HEK293 (cell line): ENCODE measurements around the gene PRSS3.

Experiments
- AEBP2 ChIP-seq: fragments of 450-650 bp; formaldehyde crosslinking; IDR thresholded peaks from 2 replicates; pipeline ENCODE4 v1.5.1; 2016; ENCODE audit warnings: missing biosample characterization, missing genetic modification characterization, borderline replicate concordance
- CTCF ChIP-seq: fragments of 450-650 bp; formaldehyde crosslinking; IDR thresholded peaks from 2 replicates; pipeline ENCODE4 v1.5.1; 2016; ENCODE audit warnings: missing biosample characterization, missing genetic modification characterization
- REST ChIP-seq: fragments of 450-650 bp; formaldehyde crosslinking; IDR thresholded peaks from 2 replicates; pipeline ENCODE4 v1.5.1; 2016; ENCODE audit warnings: missing biosample characterization, missing genetic modification characterization
- SALL2 ChIP-seq: fragments of 450-650 bp; formaldehyde crosslinking; IDR thresholded peaks from 2 replicates; pipeline ENCODE4 v1.5.0; 2017; ENCODE audit warnings: missing biosample characterization, mild to moderate bottlenecking, missing genetic modification characterization, borderline replicate concordance
- SETDB1 ChIP-seq: IDR thresholded peaks from one replicate; pipeline ENCODE4 v1.6.1; 2017; ENCODE audit warnings: mild to moderate bottlenecking, low read length, moderate library complexity, mixed read lengths; ENCODE audit not compliant: insufficient read length
- ZBTB7A ChIP-seq: fragments of 450-650 bp; formaldehyde crosslinking; IDR thresholded peaks from 2 replicates; pipeline ENCODE4 v1.5.1; 2016; ENCODE audit warnings: low read depth, missing biosample characterization, missing genetic modification characterization
- ZFP37 ChIP-seq: fragments of 450-650 bp; formaldehyde crosslinking; IDR thresholded peaks from 2 replicates; pipeline ENCODE4 v1.5.1; 2016; ENCODE audit warnings: missing biosample characterization, missing genetic modification characterization
- ZNF112 ChIP-seq: fragments of 450-650 bp; formaldehyde crosslinking; IDR thresholded peaks from 2 replicates; pipeline ENCODE4 v1.5.0; 2017; ENCODE audit warnings: missing biosample characterization, missing genetic modification characterization
- ZNF184 ChIP-seq: fragments of 450-650 bp; IDR thresholded peaks from 2 replicates; pipeline ENCODE4 v1.5.1; 2018; ENCODE audit warnings: missing biosample characterization, mild to moderate bottlenecking, missing genetic modification characterization
- ZNF211 ChIP-seq: fragments of 450-650 bp; formaldehyde crosslinking; IDR thresholded peaks from 2 replicates; pipeline ENCODE4 v1.5.1; 2016; ENCODE audit warnings: low read depth, missing biosample characterization, missing genetic modification characterization
- ZNF302 ChIP-seq: fragments of 450-650 bp; formaldehyde crosslinking; IDR thresholded peaks from 2 replicates; pipeline ENCODE4 v1.5.1; 2016; ENCODE audit warnings: missing biosample characterization, missing genetic modification characterization, low read depth
- ZNF571 ChIP-seq: fragments of 450-650 bp; formaldehyde crosslinking; IDR thresholded peaks from 2 replicates; pipeline ENCODE4 v1.5.0; 2017; ENCODE audit warnings: missing biosample characterization, missing genetic modification characterization

- TF ChIP-seq AEBP2 (tag by site-specific recombination): no peak
- no peak for TF ChIP-seq CTCF (tag by site-specific recombination)
- TF ChIP-seq SALL2 (tag by site-specific recombination): no peak
- TF ChIP-seq ZNF184 (tag by site-specific recombination): no peak
- TF ChIP-seq ZNF571 (tag by site-specific recombination): no peak
- no peak for TF ChIP-seq SETDB1
- no peak for TF ChIP-seq ZNF112 (tag by site-specific recombination)
- no peak for TF ChIP-seq REST (tag by site-specific recombination)
- no peak for TF ChIP-seq ZBTB7A (tag by site-specific recombination)
- TF ChIP-seq ZNF211: no peak
- TF ChIP-seq ZNF302: no peak
- TF ChIP-seq ZFP37 (tag by site-specific recombination): no peak
Observed at GRCh38 chr9:33750839-33751339, 44.5 kb upstream of the PRSS3 start.
